ENCODE data around the gene CDK17.

Gene CDK17

DNA sequence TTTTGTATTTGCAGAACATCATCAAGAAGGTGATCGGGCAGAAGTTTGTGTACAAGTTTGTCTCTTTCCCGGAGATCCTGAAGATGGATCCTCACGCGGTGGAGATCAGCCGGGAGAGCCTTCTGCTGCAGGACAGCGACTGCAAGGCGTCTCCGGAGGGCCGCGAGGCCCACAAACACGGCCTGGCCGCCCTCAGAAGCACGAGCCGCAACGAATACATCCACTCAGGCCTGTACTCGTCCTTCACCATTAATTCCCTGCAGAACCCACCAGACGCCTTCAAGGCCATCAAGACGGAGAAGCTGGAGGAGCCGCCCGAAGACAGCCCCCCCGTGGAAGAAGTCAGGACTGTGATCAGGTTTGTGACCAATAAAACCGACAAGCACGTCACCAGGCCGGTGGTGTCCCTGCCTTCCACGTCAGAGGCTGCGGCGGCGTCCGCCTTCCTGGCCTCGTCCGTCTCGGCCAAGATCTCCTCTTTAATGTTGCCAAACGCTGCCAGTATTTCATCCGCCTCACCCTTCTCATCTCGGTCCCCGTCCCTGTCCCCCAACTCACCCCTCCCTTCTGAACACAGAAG lies 153.2 kb downstream of the CDK17 start:
- TF ChIP-seq SIN3A (IDR thresholded peaks at IDR 0.05; ENCODE audit: borderline replicate concordance, insufficient read depth, low read length) (no peak), TAF1 (IDR thresholded peaks at IDR 0.05; ENCODE audit: borderline replicate concordance, insufficient read depth, low read length) (no peak), REST (IDR thresholded peaks at IDR 0.05; ENCODE audit: insufficient read depth in 1 of 2, low read depth in 2 of 2, low read length in 2 of 2) (no peak), POLR2AphosphoS5 (IDR thresholded peaks at IDR 0.05; ENCODE audit: low read depth, low read length) (no peak)

GRCh38 chr12:96244826-96245225 lies 155.4 kb downstream of the CDK17 start:
- TF ChIP-seq FOXP2 (optimal IDR thresholded peaks at IDR 0.05; ENCODE audit: borderline replicate concordance, extremely low read depth, extremely low read length, insufficient read depth) (no peak), TAF1 (IDR thresholded peaks at IDR 0.05; ENCODE audit: borderline replicate concordance, insufficient read depth, low read length) (no peak), SIN3A (IDR thresholded peaks at IDR 0.05; ENCODE audit: borderline replicate concordance, insufficient read depth, low read length) (no peak), REST (IDR thresholded peaks at IDR 0.05; ENCODE audit: insufficient read depth in 1 of 2, low read depth in 2 of 2, low read length in 2 of 2) (no peak), POLR2AphosphoS5 (IDR thresholded peaks at IDR 0.05; ENCODE audit: low read depth, low read length) (no peak)

DNA sequence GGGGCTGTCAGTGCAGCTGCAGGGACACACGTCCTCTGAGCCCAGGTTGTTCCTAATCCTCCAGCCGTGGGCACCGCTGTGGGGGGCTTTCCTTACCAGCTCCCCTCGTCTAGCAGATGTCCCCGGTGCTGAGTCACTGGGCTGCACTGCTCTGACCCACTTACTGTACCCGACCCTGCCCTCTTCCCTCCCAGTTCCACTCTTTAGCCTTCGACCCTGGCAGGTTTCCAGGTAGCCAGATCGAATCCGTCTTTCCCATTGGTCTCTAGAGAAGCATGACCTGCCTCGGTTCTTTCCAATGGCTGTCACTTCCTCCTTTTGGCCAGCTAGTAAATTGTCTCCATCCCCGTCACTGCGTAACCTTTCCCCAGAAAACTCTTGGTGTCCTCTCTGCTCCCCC lies 157.6 kb downstream of the CDK17 start:
- TF ChIP-seq FOXP2 (optimal IDR thresholded peaks at IDR 0.05; ENCODE audit: borderline replicate concordance, extremely low read depth, extremely low read length, insufficient read depth) (no peak), REST (IDR thresholded peaks at IDR 0.05; ENCODE audit: insufficient read depth in 1 of 2, low read depth in 2 of 2, low read length in 2 of 2) (no peak), POLR2AphosphoS5 (IDR thresholded peaks at IDR 0.05; ENCODE audit: low read depth, low read length) (no peak), SIN3A (IDR thresholded peaks at IDR 0.05; ENCODE audit: borderline replicate concordance, insufficient read depth, low read length) (no peak), TAF1 (IDR thresholded peaks at IDR 0.05; ENCODE audit: borderline replicate concordance, insufficient read depth, low read length) (no peak)

DNA sequence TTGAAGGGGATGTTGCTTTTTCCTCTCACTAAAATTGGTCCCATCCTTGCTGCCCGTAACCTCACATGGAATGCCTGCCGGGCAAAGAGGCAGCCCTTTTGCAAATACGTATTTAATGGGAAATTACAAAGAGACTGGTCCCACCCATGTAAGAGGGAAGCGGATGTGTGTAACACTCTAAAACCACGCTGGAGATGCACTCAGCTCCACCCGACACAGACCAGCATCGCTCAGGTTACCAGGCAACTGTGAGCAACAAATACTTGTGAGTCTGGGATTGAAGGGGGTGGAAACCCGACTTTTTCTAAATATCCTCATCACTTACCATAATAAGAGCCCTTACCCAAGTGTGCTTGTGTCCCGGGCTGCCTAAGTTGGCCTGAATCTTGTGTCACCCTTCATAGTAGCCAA lies 158.4 kb downstream of the CDK17 start:
- TF ChIP-seq FOXP2 (optimal IDR thresholded peaks at IDR 0.05; ENCODE audit: borderline replicate concordance, extremely low read depth, extremely low read length, insufficient read depth) = no peak
- no peak for TF ChIP-seq REST (IDR thresholded peaks at IDR 0.05; ENCODE audit: insufficient read depth in 1 of 2, low read depth in 2 of 2, low read length in 2 of 2)
- no peak for TF ChIP-seq POLR2AphosphoS5 (IDR thresholded peaks at IDR 0.05; ENCODE audit: low read depth, low read length)
- TF ChIP-seq TAF1 (IDR thresholded peaks at IDR 0.05; ENCODE audit: borderline replicate concordance, insufficient read depth, low read length) = no peak
- no peak for TF ChIP-seq SIN3A (IDR thresholded peaks at IDR 0.05; ENCODE audit: borderline replicate concordance, insufficient read depth, low read length)

DNA sequence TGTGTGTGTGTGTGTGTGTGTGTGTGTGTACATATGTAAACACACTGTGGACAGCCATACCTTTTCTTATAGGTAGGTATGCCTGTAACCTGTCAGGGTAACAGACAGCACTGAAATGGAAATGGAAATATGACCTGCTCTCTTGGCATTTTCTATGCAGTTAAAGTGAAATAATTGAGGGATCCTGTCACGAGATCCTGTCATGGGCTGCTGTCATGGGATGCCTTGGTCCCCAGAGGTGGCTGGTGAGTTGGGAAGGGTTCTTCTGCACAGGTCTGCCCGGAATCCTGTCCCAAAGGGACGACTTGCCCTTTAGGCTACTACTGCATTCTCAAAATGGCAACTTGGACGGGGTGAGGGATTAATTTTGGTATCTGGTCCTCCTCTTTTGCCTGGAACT lies 158.8 kb downstream of the CDK17 start:
- no peak for TF ChIP-seq TAF1 (IDR thresholded peaks at IDR 0.05; ENCODE audit: borderline replicate concordance, insufficient read depth, low read length)
- TF ChIP-seq SIN3A (IDR thresholded peaks at IDR 0.05; ENCODE audit: borderline replicate concordance, insufficient read depth, low read length) = no peak
- no peak for TF ChIP-seq FOXP2 (optimal IDR thresholded peaks at IDR 0.05; ENCODE audit: borderline replicate concordance, extremely low read depth, extremely low read length, insufficient read depth)
- no peak for TF ChIP-seq POLR2AphosphoS5 (IDR thresholded peaks at IDR 0.05; ENCODE audit: low read depth, low read length)
